ENCODE measurements around the gene CHST11.

The CHST11 gene

GRCh38 chr12:104482748-104483147, 26.0 kb downstream of the CHST11 start:
- DNase-seq: no peak

GRCh38 chr12:104484079-104484478, 27.3 kb downstream of the CHST11 start:
- no peak for DNase-seq

- peak; percentile 49 for DNase-seq
These were observed 29.1 kb downstream of the CHST11 start for GRCh38 chr12:104485651-104486362.

GRCh38 chr12:104486363-104486750, 29.6 kb downstream of the CHST11 start:
- DNase-seq: no peak

GRCh38 chr12:104486943-104487819, 30.4 kb downstream of the CHST11 start:
- no peak for DNase-seq

- DNase-seq: no peak
These were observed 31.6 kb downstream of the CHST11 start for GRCh38 chr12:104488374-104488773.

GRCh38 chr12:104490186-104490585, 33.4 kb downstream of the CHST11 start:
- DNase-seq: no peak

- no peak for DNase-seq
These were observed 34.1 kb downstream of the CHST11 start for GRCh38 chr12:104490850-104491249.

GRCh38 chr12:104493496-104493895, 36.7 kb downstream of the CHST11 start:
- no peak for DNase-seq

GRCh38 chr12:104494137-104494792, 37.5 kb downstream of the CHST11 start:
- peak; percentile 51 for DNase-seq

GRCh38 chr12:104494793-104495158, 38.0 kb downstream of the CHST11 start:
- no peak for DNase-seq

GRCh38 chr12:104495786-104496185, 39.0 kb downstream of the CHST11 start:
- no peak for DNase-seq

GRCh38 chr12:104496336-104496735, 39.6 kb downstream of the CHST11 start:
- no peak for DNase-seq

- DNase-seq: no peak
These were observed 41.6 kb downstream of the CHST11 start for GRCh38 chr12:104498211-104498801.

- no peak for DNase-seq
These were observed 43.1 kb downstream of the CHST11 start for GRCh38 chr12:104499668-104500332.

- no peak for DNase-seq
These were observed 44.4 kb downstream of the CHST11 start for GRCh38 chr12:104501115-104501514.

- no peak for DNase-seq
These were observed 44.9 kb downstream of the CHST11 start for GRCh38 chr12:104501660-104502059.

- DNase-seq: no peak
These were observed 45.5 kb downstream of the CHST11 start for GRCh38 chr12:104502217-104502616.

- DNase-seq: no peak
These were observed 45.9 kb downstream of the CHST11 start for GRCh38 chr12:104502638-104503037.

GRCh38 chr12:104503191-104503590, 46.4 kb downstream of the CHST11 start:
- DNase-seq: no peak

- DNase-seq: no peak
These were observed 47.4 kb downstream of the CHST11 start for GRCh38 chr12:104504146-104504545.

- no peak for DNase-seq
These were observed 48.5 kb downstream of the CHST11 start for GRCh38 chr12:104505095-104505818.

All from activated effector memory CD4-positive, alpha-beta T cell treated with Interleukin-2 at 50 U/mL for 16 hours (primary cell).